WTC11 (cell line): ENCODE data around the gene SAMD5. TPM values are rescaled to one million over a fixed set of nuclear protein-coding genes. Genes with fewer than 3 reads are reported as not detected.
A peak's percentile ranks its signal among the peaks of the same experiment; 100 is the strongest.

ENCODE experiments used
- ATAC-seq: fragments of 200-7000 bp; cut with Tn5 transposase; 2 replicates; pipeline ENCODE4 v1.10.0; 2021; ENCODE audit warnings: mild to moderate bottlenecking, moderate library complexity
- CTCF ChIA-PET: fragments of 300-600 bp; sonication (Branson Sonifier 250); formaldehyde crosslinking; loops from one replicate; lab custom pipeline; 2021; ENCODE audit warnings: antibody characterized with exemption; lab: Charles Lee
- POLR2A ChIA-PET: fragments of 350-600 bp; sonication (Branson Sonifier 250); formaldehyde crosslinking; loops from one replicate; lab custom pipeline; 2021; ENCODE audit warnings: antibody characterized with exemption; lab: Charles Lee
- DNase-seq: peaks from one replicate; pipeline ENCODE4 v3.0.0; 2021; ENCODE audit warnings: low spot score
- H3K27ac Mint-ChIP-seq: 2 replicates; pipeline ENCODE4 v1.8.0; 2021; ENCODE audit warnings: mixed read lengths
- H3K27me3 Mint-ChIP-seq: 2 replicates; pipeline ENCODE4 v1.8.0; 2021; ENCODE audit warnings: low read depth, mild to moderate bottlenecking, moderate library complexity, mixed read lengths
- H3K36me3 Mint-ChIP-seq: 2 replicates; pipeline ENCODE4 v1.8.0; 2021; ENCODE audit warnings: mixed read lengths
- H3K4me1 Mint-ChIP-seq: 2 replicates; pipeline ENCODE4 v1.8.0; 2022; ENCODE audit warnings: mixed read lengths
- H3K4me3 Mint-ChIP-seq: 2 replicates; pipeline ENCODE4 v1.8.0; 2021; ENCODE audit warnings: mild to moderate bottlenecking, moderate library complexity, mixed read lengths
- H3K9me3 Mint-ChIP-seq: 2 replicates; pipeline ENCODE4 v1.8.0; 2021; ENCODE audit warnings: mixed read lengths
- ELF4 ChIP-seq: sonication (generic); formaldehyde crosslinking; IDR thresholded peaks from 2 replicates; pipeline ENCODE4 v1.8.1; 2022; ENCODE audit warnings: low read depth, mild to moderate bottlenecking, moderate library complexity, missing genetic modification reagents
- GTF2I ChIP-seq: fragments of 250-450 bp; sonication (Bioruptor Pico); conservative IDR thresholded peaks from 2 replicates; pipeline ENCODE4 v1.4.0; 2021; ENCODE audit warnings: mild to moderate bottlenecking
- NR2C2 ChIP-seq: sonication (generic); formaldehyde crosslinking; IDR thresholded peaks from 2 replicates; pipeline ENCODE4 v1.8.0; 2022; ENCODE audit warnings: mild to moderate bottlenecking, missing genetic modification reagents
- SMAD4 ChIP-seq: sonication (generic); formaldehyde crosslinking; IDR thresholded peaks from 2 replicates; pipeline ENCODE4 v1.8.0; 2022; ENCODE audit warnings: mild to moderate bottlenecking, missing genetic modification reagents
- TP53 ChIP-seq: sonication (generic); formaldehyde crosslinking; IDR thresholded peaks from 2 replicates; pipeline ENCODE4 v1.8.1; 2023; ENCODE audit warnings: mild to moderate bottlenecking, missing genetic modification reagents
- ZNF219 ChIP-seq: sonication (generic); formaldehyde crosslinking; IDR thresholded peaks from 2 replicates; pipeline ENCODE4 v1.8.0; 2023; ENCODE audit warnings: missing genetic modification reagents, mild to moderate bottlenecking, borderline replicate concordance
- ZNF317 ChIP-seq: sonication (generic); formaldehyde crosslinking; IDR thresholded peaks from 2 replicates; pipeline ENCODE4 v1.8.1; 2023; ENCODE audit warnings: low read depth, mild to moderate bottlenecking, moderate library complexity, missing genetic modification reagents, borderline replicate concordance
- ZNF416 ChIP-seq: fragments of 250-450 bp; sonication (Bioruptor Pico); IDR thresholded peaks from 2 replicates; pipeline ENCODE4 v1.9.0; 2021; ENCODE audit warnings: mild to moderate bottlenecking, inconsistent platforms
- ZNF423 ChIP-seq: fragments of 250-450 bp; sonication (Bioruptor Pico); IDR thresholded peaks from 2 replicates; pipeline ENCODE4 v2.1.2; 2022; ENCODE audit warnings: mild to moderate bottlenecking, moderate library complexity
- ZNF671 ChIP-seq: fragments of 250-450 bp; sonication (Bioruptor Pico); IDR thresholded peaks from 2 replicates; pipeline ENCODE4 v1.8.0; 2021; ENCODE audit warnings: mild to moderate bottlenecking
- total RNA-seq: library from RNA; stranded (reverse); gene quantifications from 3 replicates; pipeline ENCODE4 v1.2.3, GENCODE V29; 2021
- TF ChIP-seq, protein P1 (sequence below): sonication (generic); formaldehyde crosslinking; IDR thresholded peaks from 2 replicates; pipeline ENCODE4 v1.8.1; 2022; ENCODE audit warnings: low read depth, missing genetic modification reagents, borderline replicate concordance
- TF ChIP-seq, protein P2 (sequence below): sonication (generic); formaldehyde crosslinking; IDR thresholded peaks from 2 replicates; pipeline ENCODE4 v1.8.0; 2022; ENCODE audit warnings: mild to moderate bottlenecking, missing genetic modification reagents
- TF ChIP-seq, protein P3 (sequence below): fragments of 250-450 bp; sonication (Bioruptor Pico); IDR thresholded peaks from 2 replicates; pipeline ENCODE4 v1.9.0; 2021; ENCODE audit warnings: mild to moderate bottlenecking
- TF ChIP-seq, protein P4 (sequence below): fragments of 250-450 bp; sonication (Bioruptor Pico); IDR thresholded peaks from 2 replicates; pipeline ENCODE4 v2.1.2; 2022; ENCODE audit warnings: mild to moderate bottlenecking, moderate library complexity
- TF ChIP-seq, protein P5 (sequence below): sonication (generic); formaldehyde crosslinking; conservative IDR thresholded peaks from 2 replicates; pipeline ENCODE4 v1.8.1; 2023; ENCODE audit warnings: mild to moderate bottlenecking, low read depth, missing genetic modification reagents, moderate library complexity
- TF ChIP-seq, protein P6 (sequence below): sonication (generic); formaldehyde crosslinking; IDR thresholded peaks from 2 replicates; pipeline ENCODE4 v1.8.1; 2023; ENCODE audit warnings: mild to moderate bottlenecking, missing genetic modification reagents, moderate library complexity

SAMD5 gene
- total RNA-seq, 1 experiment from 2014 or later = 0.39 TPM

DNA sequence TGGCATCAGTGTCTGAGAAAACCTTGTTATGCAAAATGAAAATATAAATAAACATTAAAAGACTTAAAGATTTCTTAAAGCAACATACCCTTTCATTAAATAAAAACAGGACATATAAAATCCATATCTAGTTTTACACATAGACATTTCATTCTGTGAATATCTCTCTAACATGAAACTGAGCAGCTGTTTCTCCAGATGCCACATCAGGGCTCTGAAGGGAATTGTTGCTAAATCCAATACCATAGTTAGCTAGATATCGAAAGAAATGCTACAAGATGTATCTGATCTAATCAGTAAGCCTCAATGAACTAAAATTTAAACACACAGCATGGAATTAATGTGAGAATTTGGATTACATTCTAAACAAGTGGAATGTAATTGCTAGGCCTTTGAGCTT is 74.5 kb downstream of the SAMD5 start:
- POLR2A ChIA-PET = no interaction called here
- Mint-ChIP-seq H3K4me3 (no peak overlapping the region), H3K9me3 (peaks cover 5% of the 10 kb centered on the region), H3K4me1 (no peaks in the 10 kb centered on the region; the same call in 1 of the 2 replicates), H3K36me3 (no peaks in the 10 kb centered on the region), H3K27ac (no peak overlapping the region), H3K27me3 (no peaks in the 10 kb centered on the region)
- DNase-seq (no peak), ATAC-seq (no peak)
- CTCF ChIA-PET = interaction anchor here (1.8 kb wide), 1 partner anchor 10 kb away, joined by 5 read pairs; no protein-coding TSS in a partner anchor
- TF ChIP-seq ELF4 (CRISPR knock-in tag) = no peak

DNA sequence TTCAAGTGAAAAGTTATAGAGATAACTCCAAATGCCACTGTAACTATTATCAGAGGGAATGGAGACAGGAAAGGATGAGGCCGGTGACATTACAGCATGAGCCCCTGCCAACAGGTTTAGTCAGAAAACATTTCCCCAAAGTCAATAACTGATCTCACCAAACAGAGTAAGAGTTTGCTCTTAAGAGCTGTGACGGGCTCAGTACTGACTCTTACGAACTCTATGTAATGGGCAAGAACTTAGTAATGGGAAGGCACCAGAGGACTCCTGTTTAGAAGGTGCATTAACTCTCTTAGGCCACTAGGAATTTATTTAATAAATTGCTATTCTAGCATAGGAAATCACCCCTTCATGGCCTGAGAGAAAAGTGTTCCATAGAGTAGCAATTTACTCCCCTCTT is 76.8 kb downstream of the SAMD5 start:
- Mint-ChIP-seq H3K36me3 (no peaks in the 10 kb centered on the region), H3K27ac (no peak overlapping the region), H3K4me3 (no peak overlapping the region), H3K4me1 (no peaks in the 10 kb centered on the region; the same call in 1 of the 2 replicates), H3K9me3 (no peaks in the 10 kb centered on the region), H3K27me3 (no peaks in the 10 kb centered on the region)
- peak; percentile 28; the same call in 1 of the 2 replicates for ATAC-seq
- ChIA-PET POLR2A (no interaction called here), CTCF (no interaction called here)
- TF ChIP-seq ZNF416 (CRISPR knock-in tag) = no peak
- TF ChIP-seq, protein P1, sequence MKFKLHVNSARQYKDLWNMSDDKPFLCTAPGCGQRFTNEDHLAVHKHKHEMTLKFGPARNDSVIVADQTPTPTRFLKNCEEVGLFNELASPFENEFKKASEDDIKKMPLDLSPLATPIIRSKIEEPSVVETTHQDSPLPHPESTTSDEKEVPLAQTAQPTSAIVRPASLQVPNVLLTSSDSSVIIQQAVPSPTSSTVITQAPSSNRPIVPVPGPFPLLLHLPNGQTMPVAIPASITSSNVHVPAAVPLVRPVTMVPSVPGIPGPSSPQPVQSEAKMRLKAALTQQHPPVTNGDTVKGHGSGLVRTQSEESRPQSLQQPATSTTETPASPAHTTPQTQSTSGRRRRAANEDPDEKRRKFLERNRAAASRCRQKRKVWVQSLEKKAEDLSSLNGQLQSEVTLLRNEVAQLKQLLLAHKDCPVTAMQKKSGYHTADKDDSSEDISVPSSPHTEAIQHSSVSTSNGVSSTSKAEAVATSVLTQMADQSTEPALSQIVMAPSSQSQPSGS (CRISPR knock-in tag) = no peak
- DNase-seq = no peak

DNA sequence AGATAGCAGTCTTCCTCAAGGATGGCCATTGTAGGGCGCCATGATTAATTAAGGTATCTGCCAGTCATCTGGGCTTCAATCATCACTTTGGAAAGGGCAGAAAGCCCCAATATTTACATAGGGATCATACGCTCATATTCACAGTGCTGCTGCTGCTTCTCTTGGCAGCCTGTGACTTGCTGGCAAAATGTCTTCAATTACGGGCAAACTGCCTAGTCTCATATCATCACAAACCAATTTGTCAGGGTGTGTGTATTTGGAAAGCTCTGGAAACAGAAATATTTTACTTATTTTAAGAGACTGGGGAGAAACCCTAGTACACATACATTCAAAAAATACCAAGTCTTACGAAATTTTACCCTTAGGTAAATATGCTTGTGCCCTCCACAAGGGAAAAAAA is 77.6 kb downstream of the SAMD5 start:
- DNase-seq (no peak), ATAC-seq (no peak)
- TF ChIP-seq TP53 (CRISPR knock-in tag) (no peak), ZNF671 (CRISPR knock-in tag) (no peak), GTF2I (no peak)
- TF ChIP-seq, protein P2, sequence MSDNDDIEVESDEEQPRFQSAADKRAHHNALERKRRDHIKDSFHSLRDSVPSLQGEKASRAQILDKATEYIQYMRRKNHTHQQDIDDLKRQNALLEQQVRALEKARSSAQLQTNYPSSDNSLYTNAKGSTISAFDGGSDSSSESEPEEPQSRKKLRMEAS = no peak
- TF ChIP-seq, protein P3, sequence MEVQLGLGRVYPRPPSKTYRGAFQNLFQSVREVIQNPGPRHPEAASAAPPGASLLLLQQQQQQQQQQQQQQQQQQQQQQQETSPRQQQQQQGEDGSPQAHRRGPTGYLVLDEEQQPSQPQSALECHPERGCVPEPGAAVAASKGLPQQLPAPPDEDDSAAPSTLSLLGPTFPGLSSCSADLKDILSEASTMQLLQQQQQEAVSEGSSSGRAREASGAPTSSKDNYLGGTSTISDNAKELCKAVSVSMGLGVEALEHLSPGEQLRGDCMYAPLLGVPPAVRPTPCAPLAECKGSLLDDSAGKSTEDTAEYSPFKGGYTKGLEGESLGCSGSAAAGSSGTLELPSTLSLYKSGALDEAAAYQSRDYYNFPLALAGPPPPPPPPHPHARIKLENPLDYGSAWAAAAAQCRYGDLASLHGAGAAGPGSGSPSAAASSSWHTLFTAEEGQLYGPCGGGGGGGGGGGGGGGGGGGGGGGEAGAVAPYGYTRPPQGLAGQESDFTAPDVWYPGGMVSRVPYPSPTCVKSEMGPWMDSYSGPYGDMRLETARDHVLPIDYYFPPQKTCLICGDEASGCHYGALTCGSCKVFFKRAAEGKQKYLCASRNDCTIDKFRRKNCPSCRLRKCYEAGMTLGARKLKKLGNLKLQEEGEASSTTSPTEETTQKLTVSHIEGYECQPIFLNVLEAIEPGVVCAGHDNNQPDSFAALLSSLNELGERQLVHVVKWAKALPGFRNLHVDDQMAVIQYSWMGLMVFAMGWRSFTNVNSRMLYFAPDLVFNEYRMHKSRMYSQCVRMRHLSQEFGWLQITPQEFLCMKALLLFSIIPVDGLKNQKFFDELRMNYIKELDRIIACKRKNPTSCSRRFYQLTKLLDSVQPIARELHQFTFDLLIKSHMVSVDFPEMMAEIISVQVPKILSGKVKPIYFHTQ (CRISPR knock-in tag) = no peak
- CTCF ChIA-PET = no interaction called here
- Mint-ChIP-seq H3K27ac (no peak overlapping the region), H3K27me3 (no peaks in the 10 kb centered on the region), H3K4me1 (no peaks in the 10 kb centered on the region), H3K4me3 (no peak overlapping the region), H3K9me3 (no peaks in the 10 kb centered on the region), H3K36me3 (no peaks in the 10 kb centered on the region)
- POLR2A ChIA-PET = no interaction called here

DNA sequence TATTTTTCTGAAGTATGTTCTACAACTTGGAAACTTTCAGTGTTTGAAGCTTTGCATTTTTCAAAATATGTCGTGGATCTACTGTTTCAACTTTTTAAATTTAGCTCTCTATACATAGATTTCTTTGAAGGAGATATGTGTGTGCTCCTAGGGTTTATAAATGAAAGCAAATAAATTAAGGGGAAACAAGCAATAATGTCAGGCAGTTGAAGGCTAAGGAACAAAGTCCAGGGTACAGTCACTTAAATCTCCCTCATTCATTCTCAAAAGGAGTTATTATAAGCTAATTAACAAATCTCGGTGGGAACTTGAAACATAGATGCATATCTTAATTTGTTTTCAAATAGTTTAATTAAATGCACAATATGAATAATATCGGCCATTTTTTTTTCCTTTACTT is 79.4 kb downstream of the SAMD5 start:
- H3K9me3 Mint-ChIP-seq = no peaks in the 10 kb centered on the region
- no peak overlapping the region for H3K27ac Mint-ChIP-seq
- H3K4me3 Mint-ChIP-seq = no peak overlapping the region
- ATAC-seq = no peak
- TF ChIP-seq ZNF219 (CRISPR knock-in tag) = no peak
- DNase-seq = no peak
- no peaks in the 10 kb centered on the region for H3K4me1 Mint-ChIP-seq
- no peaks in the 10 kb centered on the region for H3K36me3 Mint-ChIP-seq
- no peaks in the 10 kb centered on the region for H3K27me3 Mint-ChIP-seq
- ChIA-PET CTCF (no interaction called here), POLR2A (no interaction called here)

DNA sequence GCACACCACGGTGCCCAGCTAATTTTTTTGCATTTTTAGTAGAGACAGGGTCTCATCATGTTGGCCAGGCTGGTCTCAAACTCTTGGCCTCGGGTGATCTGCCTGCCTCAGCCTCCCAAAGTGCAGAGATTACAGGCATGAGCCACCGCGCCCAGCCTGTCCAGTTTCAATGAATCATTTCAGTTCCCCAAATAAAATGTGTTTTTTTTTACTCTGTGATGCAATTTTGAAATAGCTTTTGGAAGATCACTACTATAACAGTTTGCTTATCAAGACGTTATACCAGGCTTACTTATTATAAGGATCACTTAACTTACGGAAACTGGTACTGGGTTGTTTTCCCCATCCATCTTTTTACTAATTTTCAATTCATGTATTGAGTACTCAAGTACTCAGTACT is 80.0 kb downstream of the SAMD5 start:
- no peaks in the 10 kb centered on the region for H3K9me3 Mint-ChIP-seq
- ATAC-seq = no peak
- TF ChIP-seq, protein P4, sequence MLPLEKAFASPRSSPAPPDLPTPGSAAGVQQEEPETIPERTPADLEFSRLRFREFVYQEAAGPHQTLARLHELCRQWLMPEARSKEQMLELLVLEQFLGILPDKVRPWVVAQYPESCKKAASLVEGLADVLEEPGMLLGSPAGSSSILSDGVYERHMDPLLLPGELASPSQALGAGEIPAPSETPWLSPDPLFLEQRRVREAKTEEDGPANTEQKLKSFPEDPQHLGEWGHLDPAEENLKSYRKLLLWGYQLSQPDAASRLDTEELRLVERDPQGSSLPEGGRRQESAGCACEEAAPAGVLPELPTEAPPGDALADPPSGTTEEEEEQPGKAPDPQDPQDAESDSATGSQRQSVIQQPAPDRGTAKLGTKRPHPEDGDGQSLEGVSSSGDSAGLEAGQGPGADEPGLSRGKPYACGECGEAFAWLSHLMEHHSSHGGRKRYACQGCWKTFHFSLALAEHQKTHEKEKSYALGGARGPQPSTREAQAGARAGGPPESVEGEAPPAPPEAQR (CRISPR knock-in tag) = no peak
- TF ChIP-seq ELF4 (CRISPR knock-in tag) (no peak), ZNF423 (CRISPR knock-in tag) (no peak), NR2C2 (CRISPR knock-in tag) (no peak), SMAD4 (CRISPR knock-in tag) (no peak), ZNF317 (CRISPR knock-in tag) (no peak)
- TF ChIP-seq, protein P5, sequence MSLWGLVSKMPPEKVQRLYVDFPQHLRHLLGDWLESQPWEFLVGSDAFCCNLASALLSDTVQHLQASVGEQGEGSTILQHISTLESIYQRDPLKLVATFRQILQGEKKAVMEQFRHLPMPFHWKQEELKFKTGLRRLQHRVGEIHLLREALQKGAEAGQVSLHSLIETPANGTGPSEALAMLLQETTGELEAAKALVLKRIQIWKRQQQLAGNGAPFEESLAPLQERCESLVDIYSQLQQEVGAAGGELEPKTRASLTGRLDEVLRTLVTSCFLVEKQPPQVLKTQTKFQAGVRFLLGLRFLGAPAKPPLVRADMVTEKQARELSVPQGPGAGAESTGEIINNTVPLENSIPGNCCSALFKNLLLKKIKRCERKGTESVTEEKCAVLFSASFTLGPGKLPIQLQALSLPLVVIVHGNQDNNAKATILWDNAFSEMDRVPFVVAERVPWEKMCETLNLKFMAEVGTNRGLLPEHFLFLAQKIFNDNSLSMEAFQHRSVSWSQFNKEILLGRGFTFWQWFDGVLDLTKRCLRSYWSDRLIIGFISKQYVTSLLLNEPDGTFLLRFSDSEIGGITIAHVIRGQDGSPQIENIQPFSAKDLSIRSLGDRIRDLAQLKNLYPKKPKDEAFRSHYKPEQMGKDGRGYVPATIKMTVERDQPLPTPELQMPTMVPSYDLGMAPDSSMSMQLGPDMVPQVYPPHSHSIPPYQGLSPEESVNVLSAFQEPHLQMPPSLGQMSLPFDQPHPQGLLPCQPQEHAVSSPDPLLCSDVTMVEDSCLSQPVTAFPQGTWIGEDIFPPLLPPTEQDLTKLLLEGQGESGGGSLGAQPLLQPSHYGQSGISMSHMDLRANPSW (CRISPR knock-in tag) = no peak
- TF ChIP-seq, protein P6, sequence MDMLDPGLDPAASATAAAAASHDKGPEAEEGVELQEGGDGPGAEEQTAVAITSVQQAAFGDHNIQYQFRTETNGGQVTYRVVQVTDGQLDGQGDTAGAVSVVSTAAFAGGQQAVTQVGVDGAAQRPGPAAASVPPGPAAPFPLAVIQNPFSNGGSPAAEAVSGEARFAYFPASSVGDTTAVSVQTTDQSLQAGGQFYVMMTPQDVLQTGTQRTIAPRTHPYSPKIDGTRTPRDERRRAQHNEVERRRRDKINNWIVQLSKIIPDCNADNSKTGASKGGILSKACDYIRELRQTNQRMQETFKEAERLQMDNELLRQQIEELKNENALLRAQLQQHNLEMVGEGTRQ (CRISPR knock-in tag) = no peak

More for the DNA sequence above, 80.0 kb downstream of the SAMD5 start:
- no peak for DNase-seq
- no peak overlapping the region for H3K27ac Mint-ChIP-seq
- H3K4me1 Mint-ChIP-seq = no peaks in the 10 kb centered on the region
- ChIA-PET POLR2A (no interaction called here), CTCF (no interaction called here)
- no peak overlapping the region for H3K4me3 Mint-ChIP-seq
- no peaks in the 10 kb centered on the region for H3K36me3 Mint-ChIP-seq
- no peaks in the 10 kb centered on the region for H3K27me3 Mint-ChIP-seq
